Prostate gland (tissue), 2 donors: ENCODE data around the gene MFSD2A.

Source experiments
- POLR2A ChIP-seq: fragments of 450-650 bp; IDR thresholded peaks from one replicate; pipeline ENCODE4 v1.6.1; 2016; ENCODE audit warnings: antibody characterized with exemption, mild to moderate bottlenecking
- TF ChIP-seq, protein P1 (sequence below), 4 experiments: fragments of 200-600 bp in 2 of 4; fragments of 450-650 bp in 2 of 4; sonication (generic) in 2 of 4; IDR thresholded peaks; 1 replicate in 3 of 4; 2 replicates in 1 of 4; pipeline ENCODE4 v1.5.1; 2016 to 2019; ENCODE audit warnings: antibody characterized with exemption in 4 of 4, mild to moderate bottlenecking in 2 of 4, moderate library complexity in 2 of 4

DNA sequence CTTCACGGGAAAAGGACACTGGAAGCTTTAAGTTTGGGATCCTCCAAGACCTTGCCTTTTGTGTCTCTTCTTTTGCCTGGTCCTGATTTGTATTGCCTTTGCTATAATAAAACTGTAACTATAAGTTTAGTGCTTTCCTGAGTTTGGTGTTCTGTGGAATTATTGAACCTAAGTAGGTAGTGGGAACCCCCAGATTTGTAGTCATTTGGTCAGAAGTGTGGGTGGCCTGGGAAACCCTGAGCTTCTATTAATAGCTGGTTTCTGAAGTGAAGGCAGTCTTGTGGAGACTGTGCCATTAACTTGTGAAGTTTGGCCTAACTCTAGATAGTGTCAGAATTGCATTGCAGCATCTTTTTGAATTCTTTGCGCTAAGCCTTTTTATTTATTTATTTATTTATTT lies 46.4 kb upstream of the MFSD2A start:
- TF ChIP-seq, protein P1, sequence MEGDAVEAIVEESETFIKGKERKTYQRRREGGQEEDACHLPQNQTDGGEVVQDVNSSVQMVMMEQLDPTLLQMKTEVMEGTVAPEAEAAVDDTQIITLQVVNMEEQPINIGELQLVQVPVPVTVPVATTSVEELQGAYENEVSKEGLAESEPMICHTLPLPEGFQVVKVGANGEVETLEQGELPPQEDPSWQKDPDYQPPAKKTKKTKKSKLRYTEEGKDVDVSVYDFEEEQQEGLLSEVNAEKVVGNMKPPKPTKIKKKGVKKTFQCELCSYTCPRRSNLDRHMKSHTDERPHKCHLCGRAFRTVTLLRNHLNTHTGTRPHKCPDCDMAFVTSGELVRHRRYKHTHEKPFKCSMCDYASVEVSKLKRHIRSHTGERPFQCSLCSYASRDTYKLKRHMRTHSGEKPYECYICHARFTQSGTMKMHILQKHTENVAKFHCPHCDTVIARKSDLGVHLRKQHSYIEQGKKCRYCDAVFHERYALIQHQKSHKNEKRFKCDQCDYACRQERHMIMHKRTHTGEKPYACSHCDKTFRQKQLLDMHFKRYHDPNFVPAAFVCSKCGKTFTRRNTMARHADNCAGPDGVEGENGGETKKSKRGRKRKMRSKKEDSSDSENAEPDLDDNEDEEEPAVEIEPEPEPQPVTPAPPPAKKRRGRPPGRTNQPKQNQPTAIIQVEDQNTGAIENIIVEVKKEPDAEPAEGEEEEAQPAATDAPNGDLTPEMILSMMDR (IDR thresholded peaks at IDR 0.05): no peak
- TF ChIP-seq POLR2A: no peak
